Endodermal cell (in vitro differentiated cells): Measurements from ENCODE around the gene PNMA6E. TPM values are rescaled to one million over a fixed set of nuclear protein-coding genes. Genes with fewer than 3 reads are reported as not detected.

ENCODE experiments used
- DNase-seq: peaks from one replicate; pipeline ENCODE4 v3.0.0-alpha.2; 2017
- H3K27ac ChIP-seq: 2 replicates; pipeline ENCODE4 v1.5.1; 2013; ENCODE audit warnings: mild to moderate bottlenecking, low read depth, low read length, moderate library complexity
- H3K27me3 ChIP-seq: 2 replicates; pipeline ENCODE4 v1.6.1; 2013; ENCODE audit warnings: mild to moderate bottlenecking, low read length, moderate library complexity; ENCODE audit not compliant: insufficient read depth, control insufficient read depth, poor library complexity, severe bottlenecking
- H3K36me3 ChIP-seq: 2 replicates; pipeline ENCODE4 v1.7.0; 2013; ENCODE audit warnings: mild to moderate bottlenecking, low read length, moderate library complexity; ENCODE audit not compliant: control insufficient read depth, insufficient read depth
- H3K4me1 ChIP-seq: one replicate; pipeline ENCODE4 v1.7.0; 2013; ENCODE audit warnings: low read length; ENCODE audit not compliant: control insufficient read depth, insufficient read depth
- H3K4me3 ChIP-seq: 2 replicates; pipeline ENCODE4 v1.5.1; 2013; ENCODE audit warnings: mild to moderate bottlenecking, low read length, moderate library complexity
- H3K9ac ChIP-seq: 2 replicates; pipeline ENCODE4 v1.6.1; 2013; ENCODE audit warnings: mild to moderate bottlenecking, low read length, moderate library complexity; ENCODE audit not compliant: poor library complexity, severe bottlenecking; ENCODE audit errors: extremely low read depth
- H3K9me3 ChIP-seq: 2 replicates; pipeline ENCODE4 v1.6.1; 2013; ENCODE audit warnings: mild to moderate bottlenecking, low read length, moderate library complexity; ENCODE audit not compliant: control insufficient read depth
- H3K27ac Mint-ChIP-seq: 2 replicates; pipeline ENCODE4 v1.8.0; 2020; ENCODE audit warnings: mixed read lengths
- H3K27me3 Mint-ChIP-seq: 2 replicates; pipeline ENCODE4 v1.8.0; 2021; ENCODE audit warnings: mild to moderate bottlenecking, mixed read lengths; ENCODE audit not compliant: insufficient read depth
- H3K36me3 Mint-ChIP-seq: 2 replicates; pipeline ENCODE4 v1.8.0; 2020; ENCODE audit warnings: low read depth, mixed read lengths
- H3K4me1 Mint-ChIP-seq: 2 replicates; pipeline ENCODE4 v1.8.0; 2020; ENCODE audit warnings: mixed read lengths
- H3K4me3 Mint-ChIP-seq: 2 replicates; pipeline ENCODE4 v1.8.0; 2020; ENCODE audit warnings: mild to moderate bottlenecking, moderate library complexity, mixed read lengths
- H3K9me3 Mint-ChIP-seq: 2 replicates; pipeline ENCODE4 v1.8.0; 2020; ENCODE audit warnings: mild to moderate bottlenecking, mixed read lengths
- WGBS, 2 experiments: methylation state at CpG; one replicate each; pipeline versions ENCODE4 v1.1.5 to v1.1.7; 2013; ENCODE audit warnings: missing lambda C conversion rate in 2 of 2, mixed read lengths in 1 of 2; ENCODE audit not compliant: insufficient coverage in 1 of 2, insufficient read length in 1 of 2; 5-methylcytosine and 5-hydroxymethylcytosine counted together
- total RNA-seq, 2 donors: library from RNA; stranded (reverse); fragmentation: NEBNext Ultra II Directional in 1 of 2; extraction: Animal tissue kit (Norgen Biotek cat#: 25700) in 1 of 2; gene quantifications; 2 replicates in 1 of 2; 3 replicates in 1 of 2; pipeline ENCODE4 v1.2.1, GENCODE V29; 2021
- TF ChIP-seq, protein P1 (sequence below): fragments of 200-600 bp; sonication (generic); conservative IDR thresholded peaks from 2 replicates; pipeline ENCODE4 v1.5.0; 2021; ENCODE audit warnings: antibody characterized with exemption, mild to moderate bottlenecking

PNMA6E gene
- total RNA-seq, 2 donors from 2014 or later: not detected

DNA sequence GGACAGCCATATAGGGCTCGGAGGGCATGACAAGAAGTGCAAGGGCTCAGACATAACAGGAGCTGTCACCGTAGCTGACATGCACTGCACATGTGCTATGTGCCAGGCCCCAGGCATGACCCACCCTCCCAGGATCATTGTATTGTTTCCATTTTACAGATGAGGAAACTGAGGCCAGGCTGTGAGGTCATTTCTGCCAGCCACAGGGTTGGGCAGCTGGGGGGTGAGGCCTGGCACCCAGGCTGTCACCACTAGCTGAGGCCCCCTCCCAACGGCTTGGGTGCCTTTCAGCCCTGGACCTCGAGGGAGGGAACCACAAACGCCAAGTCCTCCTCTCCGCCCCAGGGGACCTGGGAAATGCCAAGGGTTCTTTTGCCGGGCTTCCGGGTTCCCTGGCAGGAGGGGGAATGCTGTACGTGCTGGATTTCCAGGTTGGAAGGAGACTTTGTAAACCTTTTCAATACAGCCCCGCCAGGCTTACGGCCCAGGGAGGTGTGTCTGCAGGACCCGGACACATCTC, 32.1 kb upstream of the PNMA6E start:
- no peaks in the 10 kb centered on the region for H3K9me3 ChIP-seq
- no peak overlapping the region for H3K27ac ChIP-seq
- H3K4me3 Mint-ChIP-seq: no peak overlapping the region
- no peaks in the 10 kb centered on the region for H3K36me3 Mint-ChIP-seq
- H3K27me3 ChIP-seq: no peaks in the 10 kb centered on the region
- H3K27me3 Mint-ChIP-seq: no peaks in the 10 kb centered on the region
- WGBS, 2 experiments: 70 to 83% methylated on average over 6 to 12 of the region's 12 CpGs
- peaks cover 70% of the 10 kb centered on the region for H3K9me3 Mint-ChIP-seq
- H3K27ac Mint-ChIP-seq: no peak overlapping the region
- no peak overlapping the region for H3K4me3 ChIP-seq
- H3K9ac ChIP-seq: no peak overlapping the region
- DNase-seq: no peak
- TF ChIP-seq, protein P1, sequence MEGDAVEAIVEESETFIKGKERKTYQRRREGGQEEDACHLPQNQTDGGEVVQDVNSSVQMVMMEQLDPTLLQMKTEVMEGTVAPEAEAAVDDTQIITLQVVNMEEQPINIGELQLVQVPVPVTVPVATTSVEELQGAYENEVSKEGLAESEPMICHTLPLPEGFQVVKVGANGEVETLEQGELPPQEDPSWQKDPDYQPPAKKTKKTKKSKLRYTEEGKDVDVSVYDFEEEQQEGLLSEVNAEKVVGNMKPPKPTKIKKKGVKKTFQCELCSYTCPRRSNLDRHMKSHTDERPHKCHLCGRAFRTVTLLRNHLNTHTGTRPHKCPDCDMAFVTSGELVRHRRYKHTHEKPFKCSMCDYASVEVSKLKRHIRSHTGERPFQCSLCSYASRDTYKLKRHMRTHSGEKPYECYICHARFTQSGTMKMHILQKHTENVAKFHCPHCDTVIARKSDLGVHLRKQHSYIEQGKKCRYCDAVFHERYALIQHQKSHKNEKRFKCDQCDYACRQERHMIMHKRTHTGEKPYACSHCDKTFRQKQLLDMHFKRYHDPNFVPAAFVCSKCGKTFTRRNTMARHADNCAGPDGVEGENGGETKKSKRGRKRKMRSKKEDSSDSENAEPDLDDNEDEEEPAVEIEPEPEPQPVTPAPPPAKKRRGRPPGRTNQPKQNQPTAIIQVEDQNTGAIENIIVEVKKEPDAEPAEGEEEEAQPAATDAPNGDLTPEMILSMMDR: no peak
- H3K4me1 ChIP-seq: no peaks in the 10 kb centered on the region
- H3K36me3 ChIP-seq: no peaks in the 10 kb centered on the region
- no peaks in the 10 kb centered on the region for H3K4me1 Mint-ChIP-seq

DNA sequence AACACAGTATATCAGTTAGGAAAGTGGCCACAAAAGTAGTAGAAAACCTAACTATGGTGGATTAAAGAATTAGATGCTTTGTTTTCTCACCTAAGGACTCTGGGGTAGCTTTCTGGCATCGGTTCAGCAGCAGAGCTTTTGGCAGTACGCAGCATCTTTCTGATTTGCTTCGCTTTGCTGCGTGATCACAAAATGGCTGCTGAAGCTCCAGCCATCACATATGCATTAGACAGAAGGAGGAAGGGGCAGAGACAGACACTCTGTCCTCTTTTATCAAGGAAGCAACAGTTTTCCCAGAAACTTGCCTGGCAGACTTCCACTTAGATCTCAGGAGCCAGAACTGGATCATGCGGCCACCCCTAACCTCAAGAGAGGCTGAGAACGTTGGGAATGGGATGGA, 29.6 kb upstream of the PNMA6E start:
- H3K4me3 Mint-ChIP-seq: no peak overlapping the region
- no peak overlapping the region for H3K27ac ChIP-seq
- no peaks in the 10 kb centered on the region for H3K27me3 ChIP-seq
- no peak overlapping the region for H3K27ac Mint-ChIP-seq
- H3K9me3 ChIP-seq: no peaks in the 10 kb centered on the region
- no peaks in the 10 kb centered on the region for H3K36me3 Mint-ChIP-seq
- no peaks in the 10 kb centered on the region for H3K27me3 Mint-ChIP-seq
- TF ChIP-seq, protein P1: no peak
- no peak overlapping the region for H3K9ac ChIP-seq
- H3K4me3 ChIP-seq: no peak overlapping the region
- no peaks in the 10 kb centered on the region for H3K36me3 ChIP-seq
- no peaks in the 10 kb centered on the region for H3K4me1 Mint-ChIP-seq
- 92 to 96% methylated on average over 6 of the region's 6 CpGs for WGBS, 2 experiments
- no peak for DNase-seq
- H3K4me1 ChIP-seq: no peaks in the 10 kb centered on the region
- peaks cover 79% of the 10 kb centered on the region for H3K9me3 Mint-ChIP-seq

DNA sequence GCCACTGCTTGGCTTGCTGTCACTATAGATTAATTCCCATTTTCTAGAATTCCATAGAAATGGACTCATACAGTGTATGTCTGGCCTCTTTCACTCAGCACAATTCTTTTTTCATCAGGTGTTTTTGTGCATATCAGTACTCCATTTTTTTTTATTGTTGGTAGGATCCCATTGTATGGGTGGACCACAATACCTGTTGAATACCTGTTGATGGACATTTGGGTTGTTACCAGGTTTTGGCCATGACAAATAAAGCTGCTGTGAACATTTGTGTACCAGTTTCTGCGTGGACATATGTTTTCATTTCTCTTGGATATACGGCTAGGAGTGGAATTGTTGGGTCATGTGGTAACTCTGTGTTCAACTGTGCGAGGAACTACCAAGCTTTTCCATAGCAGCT, 25.1 kb upstream of the PNMA6E start:
- no peak overlapping the region for H3K4me3 Mint-ChIP-seq
- no peaks in the 10 kb centered on the region for H3K27me3 Mint-ChIP-seq
- WGBS, 2 experiments: 70 to 78% methylated on average over 2 to 3 of the region's 3 CpGs
- no peak for DNase-seq
- Histone ChIP-seq H3K4me3 (no peak overlapping the region), H3K9me3 (no peaks in the 10 kb centered on the region), H3K4me1 (no peaks in the 10 kb centered on the region), H3K27me3 (no peaks in the 10 kb centered on the region), H3K27ac (no peak overlapping the region), H3K9ac (no peak overlapping the region), H3K36me3 (no peaks in the 10 kb centered on the region)
- no peaks in the 10 kb centered on the region for H3K4me1 Mint-ChIP-seq
- H3K27ac Mint-ChIP-seq: no peak overlapping the region
- H3K36me3 Mint-ChIP-seq: no peaks in the 10 kb centered on the region
- H3K9me3 Mint-ChIP-seq: peaks cover 75% of the 10 kb centered on the region
- TF ChIP-seq, protein P1: no peak
